HG02943 (cell line): ENCODE results near the gene MYOCD.
A peak's percentile ranks its signal among the peaks of the same experiment; 100 is the strongest.

Experiments
- ATAC-seq: cut with Tn5 transposase; IDR thresholded peaks from one replicate; pipeline ENCODE4 v1.9.1; 2021; ENCODE audit warnings: mild to moderate bottlenecking, low read depth, moderate library complexity; ENCODE audit not compliant: unreplicated experiment

MYOCD gene

DNA sequence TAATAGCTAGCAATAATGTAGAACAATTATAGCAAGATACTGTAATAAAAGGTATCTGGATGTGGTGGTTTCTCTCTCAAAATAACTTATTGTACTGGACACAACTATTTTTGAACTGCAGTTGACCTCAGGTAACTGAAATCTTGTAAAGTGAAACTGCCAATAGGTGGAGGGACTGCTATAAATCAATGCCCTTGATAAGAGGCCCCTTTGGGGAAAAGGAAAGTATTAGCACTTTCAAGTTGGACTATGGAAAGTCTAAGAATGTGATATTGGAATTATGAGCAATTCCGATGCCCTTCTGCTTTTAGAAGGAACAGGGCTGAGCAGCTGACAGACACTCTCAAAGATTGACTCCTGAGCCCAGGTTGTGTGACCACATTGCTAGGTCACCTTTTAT lies 79.1 kb downstream of the MYOCD start:
- no peak for ATAC-seq

DNA sequence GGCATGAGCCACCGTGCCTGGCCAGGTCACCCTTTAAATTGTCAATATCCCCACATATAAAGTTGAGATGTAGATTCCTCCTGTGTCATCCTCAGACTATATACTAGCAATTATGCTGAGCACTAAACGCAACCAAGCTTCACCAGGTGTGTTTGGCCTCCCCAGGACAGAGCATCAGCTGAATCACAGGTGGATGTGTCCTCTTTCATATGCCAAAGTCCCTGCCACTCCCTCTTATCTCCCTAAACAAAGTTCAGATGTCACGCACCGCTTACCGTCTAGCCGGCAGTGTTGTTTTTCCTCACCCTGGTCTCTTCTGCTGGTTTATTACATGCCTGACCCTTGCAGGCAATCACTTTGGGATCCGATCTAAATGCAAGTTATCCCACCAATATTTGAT lies 79.8 kb downstream of the MYOCD start:
- ATAC-seq, result no peak

DNA sequence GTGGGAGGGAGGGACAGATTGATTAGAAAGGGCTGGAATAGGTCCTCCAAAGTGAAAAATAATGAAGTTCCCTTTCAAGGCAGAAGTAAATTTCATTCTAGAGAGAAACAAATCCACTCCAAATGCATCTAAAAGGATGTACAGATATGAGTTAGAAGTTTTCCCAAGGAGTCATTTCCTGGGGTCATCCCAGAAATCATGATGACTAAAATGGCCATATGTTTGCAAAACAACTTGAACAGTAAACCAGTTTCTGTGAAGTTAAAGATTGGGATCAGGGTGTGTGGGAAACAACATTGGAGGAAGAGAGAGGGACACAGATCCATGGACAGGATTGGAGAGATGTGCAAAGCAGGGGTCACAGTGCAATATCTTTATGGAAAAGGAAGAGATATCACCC lies 91.1 kb downstream of the MYOCD start:
- ATAC-seq, result no peak

DNA sequence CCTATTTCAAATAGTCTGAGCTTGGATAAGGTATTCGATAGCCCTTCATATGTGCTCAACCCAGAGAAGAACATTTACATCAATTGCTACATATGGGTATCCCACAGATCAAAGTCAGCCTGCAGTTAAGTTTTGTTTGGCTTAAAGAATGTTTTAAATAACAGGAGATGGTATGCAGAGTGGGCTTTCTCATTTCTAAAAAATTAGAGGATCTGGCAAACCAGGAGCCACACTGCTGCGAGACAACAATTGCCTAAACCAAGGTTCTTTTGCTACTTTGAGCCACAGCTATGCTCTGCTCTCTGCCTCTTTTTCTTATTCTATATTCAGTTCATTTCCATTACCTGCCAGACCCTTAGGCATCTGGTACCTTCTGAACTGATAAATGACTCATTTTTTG lies 93.4 kb downstream of the MYOCD start:
- no peak for ATAC-seq

DNA sequence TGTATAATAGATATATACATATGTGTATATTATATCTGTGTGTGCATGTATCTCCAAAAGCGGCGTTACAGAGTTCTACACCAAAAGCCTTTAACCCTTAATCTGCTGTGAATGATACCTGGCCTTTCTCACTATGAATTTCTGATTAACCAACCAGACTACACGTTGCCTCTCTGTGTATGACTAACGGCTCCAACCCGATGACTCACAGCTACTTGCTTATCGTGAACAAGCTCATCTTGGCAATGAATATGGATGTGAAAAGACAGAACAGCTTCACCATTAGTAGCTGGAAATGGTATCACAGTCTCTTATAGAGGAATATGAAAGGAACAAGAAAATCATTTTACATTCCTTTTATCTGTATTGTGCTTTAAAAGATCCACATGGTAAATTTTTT lies 99.9 kb downstream of the MYOCD start:
- no peak for ATAC-seq

DNA sequence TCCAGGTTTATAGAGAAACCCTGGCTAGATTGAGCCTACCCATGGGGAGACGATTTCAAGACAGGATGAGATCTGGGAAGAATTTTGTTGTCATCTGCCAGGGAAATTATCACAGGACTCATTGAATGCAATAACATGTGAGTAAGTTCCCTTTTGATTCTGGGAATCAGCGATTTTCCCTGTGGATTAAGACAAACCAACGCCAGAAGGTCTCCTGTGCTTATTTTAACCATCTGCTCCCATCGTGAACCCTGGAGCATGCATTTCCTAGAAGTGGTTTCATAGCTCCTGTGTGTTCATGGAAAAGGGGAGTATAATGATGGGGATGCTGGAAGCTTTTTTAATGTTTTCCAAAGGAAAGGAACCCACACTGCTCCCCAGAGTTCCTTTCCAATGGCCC lies 102.6 kb downstream of the MYOCD start:
- no peak for ATAC-seq

DNA sequence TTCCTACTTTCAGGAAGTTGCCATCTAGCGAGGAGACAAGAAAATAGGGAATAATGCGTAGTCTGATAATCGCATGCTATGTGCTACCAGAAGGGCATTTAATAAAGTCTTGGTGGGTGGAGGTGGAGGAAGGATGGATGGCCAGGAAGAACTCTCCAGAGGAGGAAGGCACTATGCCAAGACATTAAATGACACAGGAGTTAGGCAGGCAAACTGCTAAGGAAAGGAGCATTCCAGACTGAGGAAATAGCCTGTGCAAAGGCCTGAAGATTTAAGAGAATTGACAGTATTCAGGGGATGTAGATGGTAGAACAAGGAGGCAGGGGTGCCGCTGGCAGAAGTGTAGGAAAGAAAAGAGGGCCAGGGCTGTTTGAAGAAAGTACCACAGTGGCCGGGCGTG lies 104.3 kb downstream of the MYOCD start:
- no peak for ATAC-seq

DNA sequence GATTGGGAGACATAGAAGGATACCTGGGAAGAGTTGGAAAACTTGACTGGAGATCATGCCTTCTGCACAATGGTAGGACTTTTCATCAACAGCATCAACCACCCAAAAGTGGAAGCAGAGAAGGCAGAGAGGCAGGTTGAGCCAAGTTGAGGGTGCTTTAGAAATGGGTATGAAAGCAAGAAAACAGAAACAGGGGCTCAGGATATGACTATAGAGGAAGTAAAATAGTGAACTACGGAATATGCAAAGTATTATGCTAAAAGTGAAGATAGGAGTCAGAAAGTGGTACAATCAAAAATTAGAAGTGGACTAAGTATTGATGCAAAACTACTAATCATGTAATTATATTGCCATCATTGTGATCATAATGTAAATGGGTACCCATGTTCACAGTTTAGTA lies 107.5 kb downstream of the MYOCD start:
- no peak for ATAC-seq

DNA sequence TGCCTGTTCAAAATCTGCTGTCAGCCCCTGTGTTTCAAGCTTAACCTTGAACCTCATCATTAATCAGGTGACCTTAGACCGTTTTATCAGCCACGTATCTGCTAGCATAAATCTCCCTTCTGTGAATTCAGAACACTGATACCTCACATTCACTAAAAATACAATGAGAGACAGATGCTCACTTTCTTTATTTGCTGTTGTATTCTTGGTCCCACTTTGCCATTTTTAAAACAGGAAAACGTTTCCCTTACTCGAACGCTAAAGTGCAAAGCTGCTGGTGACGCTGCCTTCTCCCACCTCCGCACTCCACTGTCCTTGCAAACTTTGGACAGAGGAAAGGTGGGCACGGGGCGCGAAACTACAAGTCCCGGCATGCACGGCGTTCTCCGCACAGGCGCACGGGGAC lies 123.4 kb downstream of the MYOCD start:
- peak; percentile 72 for ATAC-seq

DNA sequence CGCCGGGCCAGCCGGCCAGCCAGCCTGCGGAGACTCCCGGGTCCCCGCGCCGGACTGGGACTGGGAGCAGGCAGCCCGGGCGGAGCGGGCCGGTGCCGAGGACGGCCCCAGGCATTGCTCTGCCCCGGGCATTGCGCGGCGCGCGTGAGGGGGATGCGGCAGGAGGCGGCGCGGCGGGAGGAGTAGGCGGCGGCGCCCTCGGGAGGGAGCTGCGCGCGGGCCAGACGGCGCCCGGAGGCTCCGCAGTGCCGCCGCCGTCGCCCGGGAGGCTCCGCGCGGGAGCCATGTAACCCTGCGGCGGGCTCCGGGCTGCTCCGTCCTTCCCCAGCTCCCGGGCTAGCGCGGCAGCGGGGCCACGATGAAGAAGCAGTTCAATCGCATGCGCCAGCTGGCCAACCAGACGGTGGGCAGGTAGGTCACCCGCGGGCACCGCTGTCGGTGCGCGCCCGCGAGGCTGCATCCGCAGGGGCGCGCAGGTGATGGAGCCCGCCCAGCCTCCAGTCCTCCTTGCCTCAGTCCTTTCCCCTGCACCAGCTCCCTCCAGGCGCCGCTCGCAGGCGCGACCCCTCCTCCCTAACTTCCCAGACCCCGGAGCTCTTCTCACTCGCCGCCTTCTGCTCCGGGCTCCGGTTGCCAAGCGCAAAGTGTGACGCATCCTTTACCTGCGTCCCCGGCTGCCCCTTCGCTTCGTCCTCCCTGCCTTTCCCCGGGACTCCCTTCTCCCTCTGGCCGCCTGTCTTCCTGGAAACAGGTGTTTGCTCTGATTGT lies 124.0 kb downstream of the MYOCD start, which contains the start of gene ARHGAP44:
TSS of gene ARHGAP44 (plus strand) at position 18 of the 768 bp plus-strand sequence. CDS start at position 359, 341 bp downstream.
- peak; percentile 82 for ATAC-seq

DNA sequence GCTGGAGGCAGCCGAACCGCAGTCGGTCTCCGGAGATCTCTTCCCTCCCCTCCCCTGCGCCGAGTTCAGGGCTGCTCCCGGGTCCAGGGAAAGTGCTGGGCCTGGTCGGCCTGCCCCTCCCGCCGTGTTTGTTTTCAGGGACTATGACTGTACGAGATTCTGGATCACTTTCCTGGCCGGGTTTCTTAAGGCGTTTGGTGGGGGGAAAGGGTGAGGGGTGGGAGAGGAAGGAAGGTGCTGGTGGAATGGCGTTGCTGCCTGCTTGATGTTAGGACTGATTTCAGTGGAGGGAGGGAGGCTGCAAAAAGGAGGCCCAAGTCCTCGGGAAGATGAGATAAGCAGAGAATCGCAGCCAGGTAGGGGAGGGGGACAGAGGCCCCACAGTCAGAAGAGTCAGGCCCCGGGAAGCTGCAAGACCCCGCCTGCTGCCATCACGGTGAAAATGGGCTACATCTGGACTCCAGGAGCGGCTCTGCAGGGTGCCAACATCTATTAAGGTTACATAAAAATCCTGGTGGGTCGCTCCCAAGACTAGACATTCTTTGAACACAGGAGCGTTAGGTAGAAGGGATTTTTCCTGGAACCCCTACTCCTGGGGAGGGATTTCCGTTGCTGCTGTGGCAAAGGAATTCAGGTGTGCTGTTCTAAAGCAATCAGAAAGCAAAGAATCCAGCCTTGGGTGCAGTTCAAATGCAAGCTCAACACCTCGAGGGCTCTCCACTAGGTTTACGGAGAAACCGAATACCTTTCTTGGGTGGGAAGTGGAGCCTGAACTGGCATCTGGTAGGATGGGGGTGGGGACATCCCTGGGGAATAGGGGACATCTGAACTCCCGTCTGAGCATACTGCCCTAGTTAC lies 124.8 kb downstream of the MYOCD start:
- ATAC-seq, result no peak

DNA sequence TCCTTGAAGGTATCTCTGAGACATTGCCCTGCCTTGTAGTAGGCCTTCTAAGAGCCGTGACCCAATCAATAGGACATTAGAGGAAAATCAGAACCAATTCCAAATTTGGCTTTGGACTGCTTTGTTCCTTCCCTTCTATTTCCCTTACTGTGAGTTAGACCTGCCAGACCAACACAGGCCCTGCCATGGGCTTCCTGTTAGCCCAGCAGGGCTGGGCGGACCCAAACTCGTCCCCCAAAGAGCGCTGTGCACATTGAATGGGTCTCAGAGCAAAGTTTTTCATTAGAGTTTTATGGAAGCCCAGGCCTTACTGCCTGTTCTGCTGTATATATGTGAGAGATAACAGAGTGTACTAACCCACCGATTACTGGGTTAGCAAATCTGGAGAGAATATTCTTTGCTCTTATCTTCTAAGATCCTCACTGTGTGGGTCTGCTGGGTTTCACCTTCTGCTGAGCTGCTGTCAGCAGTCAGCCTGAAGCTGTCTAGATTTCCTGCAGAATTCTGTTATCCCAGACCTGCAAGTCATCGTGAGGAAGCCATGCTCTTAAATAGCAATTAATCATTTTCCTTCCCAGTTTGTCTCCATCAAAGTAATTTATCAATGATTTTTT lies 129.3 kb downstream of the MYOCD start:
- ATAC-seq, result no peak

DNA sequence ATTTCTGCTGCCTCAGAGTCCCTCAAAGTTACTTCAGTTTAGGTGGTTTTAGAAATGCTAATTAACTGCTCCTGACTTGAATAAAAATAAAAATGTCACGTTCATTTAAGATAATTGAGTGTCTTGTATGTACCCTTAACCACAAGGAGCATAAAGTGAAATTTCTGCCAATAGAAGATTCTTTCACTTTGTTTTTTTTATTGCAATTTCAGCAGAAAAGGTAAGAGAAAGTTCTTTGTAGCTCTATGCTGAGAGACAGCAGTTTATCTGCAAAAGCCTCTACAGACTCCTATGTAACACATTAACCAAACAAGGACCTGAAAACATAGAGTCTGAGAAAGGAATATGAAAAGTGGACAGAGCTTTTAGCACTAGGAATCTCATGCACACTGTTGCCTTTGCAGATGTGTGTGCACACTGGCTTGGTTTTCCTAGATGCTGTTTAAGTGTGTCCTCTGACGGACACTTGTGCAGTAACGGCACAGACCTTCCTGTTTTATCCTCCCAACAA lies 135.2 kb downstream of the MYOCD start:
- ATAC-seq, result no peak

DNA sequence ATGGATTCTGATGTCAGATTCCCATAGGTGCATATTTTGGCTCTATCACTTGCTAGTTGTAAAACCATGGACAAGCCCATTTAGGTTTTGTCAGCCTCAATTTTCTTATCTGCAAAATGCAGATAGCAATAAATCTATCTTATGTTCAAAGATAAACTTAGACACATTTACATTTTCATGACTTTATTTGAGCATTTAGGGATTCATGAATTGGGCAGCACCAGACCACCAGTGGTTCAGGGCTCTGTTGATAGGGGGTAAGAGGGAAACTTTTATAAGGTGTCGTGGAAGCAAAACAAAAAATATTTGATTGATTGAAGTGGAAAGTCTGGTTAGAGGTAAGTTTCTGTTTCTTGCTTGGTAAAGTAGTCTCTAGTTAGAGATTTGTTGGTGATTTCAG lies 140.9 kb downstream of the MYOCD start:
- no peak for ATAC-seq

DNA sequence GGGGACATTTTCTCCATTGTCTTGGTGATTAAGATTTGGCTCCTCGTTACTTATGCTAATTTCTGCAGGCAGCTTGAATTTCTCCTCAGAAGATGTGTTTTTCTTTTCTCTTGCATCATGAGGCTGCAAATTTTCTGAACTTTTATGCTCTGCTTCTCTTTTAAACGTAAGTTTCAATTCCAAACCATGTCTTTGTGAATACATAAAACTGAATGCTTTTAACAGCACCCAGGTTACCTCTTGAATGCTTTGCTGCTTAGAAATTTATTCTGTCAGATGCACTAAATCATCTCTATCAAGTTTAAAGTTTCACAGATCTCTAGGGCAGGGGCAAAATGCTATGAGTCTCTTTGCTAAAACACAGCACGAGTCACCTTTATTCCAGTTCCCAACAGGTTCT lies 143.0 kb downstream of the MYOCD start:
- no peak for ATAC-seq

DNA sequence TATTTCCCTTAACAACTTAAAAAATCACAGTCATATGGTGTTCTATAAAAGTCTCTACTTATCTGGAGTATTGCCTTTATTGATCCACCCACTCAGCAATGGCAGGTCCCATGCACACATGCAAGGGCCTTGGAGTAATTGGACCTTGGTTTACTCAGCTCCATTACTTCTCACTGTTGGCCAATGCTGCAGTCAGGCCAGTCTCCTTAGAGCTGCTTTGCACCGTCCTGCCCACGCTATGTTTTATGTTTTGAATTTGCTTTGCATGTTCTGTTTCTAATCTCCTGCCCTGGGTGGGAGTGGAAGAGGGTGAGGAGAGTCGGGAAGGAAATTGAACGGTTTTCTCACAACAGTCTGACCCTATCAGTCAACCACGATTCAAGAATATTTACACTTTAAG lies 147.2 kb downstream of the MYOCD start:
- no peak for ATAC-seq

DNA sequence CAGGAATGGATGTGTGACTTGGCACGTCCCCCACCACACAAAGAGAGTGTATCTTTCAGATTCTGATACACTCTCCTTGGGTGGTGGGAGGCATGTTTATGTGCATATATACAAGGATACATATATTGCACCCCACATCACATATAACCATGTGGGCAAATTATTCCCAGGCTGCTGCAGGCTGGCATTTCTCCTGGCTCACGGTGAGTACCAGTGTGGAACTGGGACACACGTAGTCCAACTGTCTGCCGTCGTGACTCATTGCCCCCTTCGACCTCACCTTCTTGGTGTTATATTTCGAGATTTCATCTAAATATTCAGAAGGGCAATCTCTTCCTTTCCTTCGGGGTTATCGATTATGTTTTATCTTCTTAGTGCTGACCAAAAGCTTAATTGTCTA lies 148.0 kb downstream of the MYOCD start:
- ATAC-seq, result no peak

DNA sequence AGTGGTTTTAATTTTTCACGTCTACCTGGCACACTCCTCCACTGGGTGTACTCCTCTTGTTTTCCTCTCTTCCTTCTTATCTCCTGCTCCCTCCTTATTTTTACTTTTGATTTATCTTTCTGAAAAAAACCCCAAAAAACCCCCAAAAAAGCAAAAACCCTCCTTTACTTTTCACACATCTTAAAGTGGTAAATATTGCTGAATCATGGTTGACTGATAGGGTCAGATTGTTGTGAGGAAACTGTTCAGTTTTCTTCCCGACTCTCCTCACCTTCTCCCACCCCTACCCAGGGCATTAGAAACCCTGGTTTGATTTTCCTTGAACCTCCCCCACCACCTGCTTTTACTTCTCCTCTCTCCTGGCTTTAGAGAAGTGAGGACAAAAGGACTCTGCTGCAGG lies 149.0 kb downstream of the MYOCD start:
- ATAC-seq, result no peak

DNA sequence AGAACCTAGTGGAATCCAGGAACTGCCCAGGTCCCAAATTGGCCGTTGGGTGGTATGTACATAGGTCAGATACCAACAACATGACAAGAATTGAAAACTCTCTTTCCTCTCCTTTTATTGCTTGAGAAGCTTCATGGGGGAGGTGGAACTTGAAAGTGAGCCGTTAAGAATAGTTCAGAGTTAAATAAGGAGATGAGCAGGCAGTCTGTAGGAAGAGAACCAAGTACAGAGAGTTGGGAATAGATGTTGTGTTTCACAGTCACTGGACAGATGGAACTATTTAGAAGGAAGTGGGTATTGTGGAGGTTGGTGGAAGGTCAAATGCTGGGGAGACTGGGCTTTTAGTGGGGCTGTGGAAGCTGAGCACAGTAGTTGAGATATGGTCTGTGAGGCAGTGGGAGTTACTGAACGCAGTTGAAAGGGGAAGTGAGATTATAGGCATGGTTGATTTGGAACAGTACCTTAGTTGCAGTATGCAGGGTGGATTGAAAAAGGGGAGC lies 150.0 kb downstream of the MYOCD start:
- ATAC-seq, result peak; percentile 98
